GM04504 (cell line): Measurements from ENCODE around the gene IGFALS.
"Not testable (repeated sequence)": the region's sequence is repeated elsewhere in the genome, so short reads cannot be mapped to it uniquely, and the experiment has no call there.

ENCODE experiments used
- DNase-seq: peaks from one replicate; pipeline ENCODE4 v3.0.0-alpha.2; 2012; ENCODE audit warnings: low read depth

IGFALS gene

GRCh38 chr16:1818204-1818872 lies 24.8 kb upstream of the IGFALS start:
- DNase-seq, result no peak

DNA sequence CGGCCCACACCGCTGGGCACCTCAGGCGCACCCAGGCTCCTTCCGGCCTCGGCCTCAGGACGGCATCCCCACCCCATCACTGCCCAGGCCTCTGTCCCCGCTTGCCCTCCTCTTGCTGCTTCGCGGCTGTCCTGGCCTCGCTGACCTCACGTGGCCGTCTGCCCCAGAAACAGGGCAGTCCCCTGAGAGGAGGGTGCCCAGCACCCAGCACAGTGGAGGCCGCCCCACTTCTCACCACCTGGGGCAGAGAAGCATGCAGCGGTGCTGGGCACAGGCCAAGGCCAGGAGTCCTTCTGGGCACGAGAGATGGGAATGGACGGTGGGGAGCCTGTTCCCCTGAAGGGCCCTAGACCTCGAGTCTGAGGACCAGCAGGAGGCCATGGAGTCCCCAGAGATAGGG lies 24.2 kb upstream of the IGFALS start:
- no peak for DNase-seq

- DNase-seq, result no peak
These were observed 23.7 kb upstream of the IGFALS start for GRCh38 chr16:1817276-1817589.

GRCh38 chr16:1816396-1817275 lies 23.1 kb upstream of the IGFALS start:
- no peak for DNase-seq

GRCh38 chr16:1815461-1815860 lies 22.0 kb upstream of the IGFALS start:
- DNase-seq, result no peak

DNA sequence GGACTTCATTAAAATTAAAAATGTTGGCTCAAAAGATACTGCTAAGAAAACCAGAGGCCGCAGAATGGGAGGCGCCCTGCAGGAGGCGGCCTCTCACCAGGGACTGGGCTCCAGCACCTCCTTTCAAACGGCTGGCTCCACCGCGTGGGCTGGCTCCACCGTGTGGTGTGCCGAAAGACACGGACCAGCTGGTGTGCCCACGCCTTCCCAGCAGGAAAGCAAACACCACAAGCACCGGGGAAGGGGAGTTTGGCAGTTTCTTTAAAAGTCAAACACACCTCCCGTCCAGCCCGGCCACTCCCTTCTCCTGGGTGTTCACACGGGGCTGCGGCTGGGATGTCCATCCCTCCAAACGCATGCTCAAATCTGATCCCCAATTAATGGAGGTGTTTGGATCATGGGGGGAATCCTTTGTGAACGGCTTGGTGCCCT lies 19.2 kb upstream of the IGFALS start:
- no peak for DNase-seq

GRCh38 chr16:1810536-1810935 lies 17.0 kb upstream of the IGFALS start:
- no peak for DNase-seq

DNA sequence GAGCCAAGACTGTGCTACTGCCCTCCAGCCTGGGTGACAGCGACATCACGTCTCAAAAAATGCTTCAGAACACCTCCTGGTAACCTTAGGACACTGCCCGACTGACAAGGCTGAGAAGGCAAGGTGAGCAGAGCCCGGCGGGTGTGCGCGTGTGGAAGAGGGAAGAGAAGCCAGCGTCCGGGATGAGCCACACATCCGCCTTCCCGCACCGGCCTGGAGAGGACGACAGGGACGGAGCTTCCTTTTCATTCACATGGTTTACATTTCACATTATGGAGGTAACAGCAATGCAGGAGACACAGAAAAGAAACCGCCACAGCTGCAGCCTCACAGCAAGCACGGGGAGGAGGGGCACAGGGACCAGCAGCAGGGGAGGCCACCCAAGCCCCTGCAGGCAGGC lies 16.6 kb upstream of the IGFALS start:
- no peak for DNase-seq

- no peak for DNase-seq
These were observed 15.8 kb upstream of the IGFALS start for GRCh38 chr16:1809281-1809801.

- no peak for DNase-seq
These were observed 15.2 kb upstream of the IGFALS start for GRCh38 chr16:1808691-1809090.

DNA sequence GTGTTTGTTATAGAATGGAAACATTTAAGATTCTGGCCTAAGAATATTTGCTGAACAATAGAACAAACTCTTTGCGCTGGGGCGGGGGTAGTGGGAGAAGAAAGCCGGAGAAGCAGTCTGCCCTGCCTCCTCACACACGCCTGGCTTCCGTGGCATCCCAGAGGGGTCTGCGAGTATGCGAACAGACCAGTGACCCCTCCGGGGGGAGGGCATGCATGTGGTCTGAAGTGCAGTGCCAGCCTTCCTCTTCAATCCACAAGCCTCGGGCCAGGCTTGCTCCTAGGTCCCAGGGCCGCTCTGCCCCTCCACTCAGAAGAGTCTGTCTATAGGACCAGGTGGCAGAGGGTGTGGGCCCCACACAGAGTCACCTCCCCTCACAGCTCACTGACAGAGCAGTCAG lies 14.1 kb upstream of the IGFALS start:
- no peak for DNase-seq

DNA sequence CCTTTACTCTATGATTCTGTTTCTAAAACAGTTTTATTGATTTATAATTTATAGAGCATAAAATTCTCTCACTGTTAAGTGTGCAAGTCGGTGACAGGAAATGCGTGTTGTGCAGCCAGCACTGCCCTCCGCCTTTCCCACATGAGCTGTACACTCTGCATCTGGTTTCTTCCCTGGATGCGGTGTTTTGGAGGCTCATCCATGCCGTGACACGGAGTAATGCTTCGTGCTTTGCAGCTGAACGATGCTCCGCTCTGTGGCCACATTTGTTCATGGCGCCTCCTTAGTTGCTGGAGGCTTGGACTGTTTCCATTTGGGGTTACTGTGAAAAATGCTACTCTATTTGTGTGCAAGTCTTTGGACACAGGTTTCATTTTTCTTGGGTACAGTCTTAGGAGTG lies 7.2 kb upstream of the IGFALS start:
- DNase-seq, result peak; percentile 87

DNA sequence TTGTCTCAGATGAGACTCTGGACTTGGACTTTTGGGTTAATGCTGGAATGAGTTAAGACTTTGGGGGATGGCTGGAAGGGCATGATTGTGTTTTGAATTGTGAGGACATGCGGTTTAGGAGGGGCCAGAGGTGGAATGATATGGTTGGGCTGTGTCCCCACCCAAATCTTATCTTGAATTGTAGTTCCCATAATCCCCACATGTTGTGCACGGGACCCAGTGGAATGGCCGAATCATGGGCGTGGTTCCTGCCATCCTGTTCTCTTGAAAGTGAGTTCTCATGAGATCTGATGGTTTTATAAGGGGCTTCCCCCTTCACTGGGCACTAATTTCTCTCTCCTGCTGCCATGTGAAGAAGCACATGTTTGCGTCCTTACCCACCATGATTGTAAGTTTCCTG lies 5.8 kb upstream of the IGFALS start:
- not testable (repeated sequence) for DNase-seq

GRCh38 chr16:1794908-1795666 lies 1.6 kb upstream of the IGFALS start:
- DNase-seq, result no peak

DNA sequence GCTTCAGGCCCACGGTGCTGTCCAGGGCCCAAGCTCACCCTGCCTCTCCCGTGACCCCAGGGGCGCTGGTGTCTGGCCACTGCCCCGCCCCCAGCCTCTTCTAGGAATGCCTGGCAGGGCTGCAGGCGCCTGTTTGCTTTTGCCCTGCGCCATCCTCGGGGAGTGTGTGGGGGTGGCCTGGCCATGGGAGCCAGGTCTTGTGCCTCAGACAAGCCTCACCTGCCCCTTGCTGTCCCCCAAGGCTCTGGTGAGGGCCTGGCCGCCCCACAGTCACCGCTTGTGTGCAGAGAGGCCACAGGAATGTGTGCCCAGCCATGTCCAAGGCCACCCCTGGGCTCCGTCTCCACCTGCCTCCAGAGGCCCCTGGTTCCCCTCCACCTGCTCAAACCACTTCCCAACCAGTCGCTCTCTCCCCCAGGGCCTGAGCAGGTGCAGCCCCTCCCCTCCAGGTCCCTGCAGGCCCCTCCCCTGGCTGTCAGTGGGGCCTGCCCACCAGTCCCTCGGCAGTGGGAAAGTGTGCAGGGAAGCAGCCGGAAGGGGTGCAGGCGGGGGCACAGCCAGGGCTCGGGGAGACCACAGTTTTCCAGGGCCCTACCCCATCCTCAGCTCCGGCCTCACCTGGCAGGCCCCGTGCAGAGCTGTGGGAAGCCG lies 841 bp upstream of the IGFALS start:
- DNase-seq, result no peak

- DNase-seq, result no peak
These were observed 498 bp downstream of the IGFALS start for GRCh38 chr16:1792836-1793577.

GRCh38 chr16:1791943-1792812 lies 1.3 kb downstream of the IGFALS start:
- no peak for DNase-seq

DNA sequence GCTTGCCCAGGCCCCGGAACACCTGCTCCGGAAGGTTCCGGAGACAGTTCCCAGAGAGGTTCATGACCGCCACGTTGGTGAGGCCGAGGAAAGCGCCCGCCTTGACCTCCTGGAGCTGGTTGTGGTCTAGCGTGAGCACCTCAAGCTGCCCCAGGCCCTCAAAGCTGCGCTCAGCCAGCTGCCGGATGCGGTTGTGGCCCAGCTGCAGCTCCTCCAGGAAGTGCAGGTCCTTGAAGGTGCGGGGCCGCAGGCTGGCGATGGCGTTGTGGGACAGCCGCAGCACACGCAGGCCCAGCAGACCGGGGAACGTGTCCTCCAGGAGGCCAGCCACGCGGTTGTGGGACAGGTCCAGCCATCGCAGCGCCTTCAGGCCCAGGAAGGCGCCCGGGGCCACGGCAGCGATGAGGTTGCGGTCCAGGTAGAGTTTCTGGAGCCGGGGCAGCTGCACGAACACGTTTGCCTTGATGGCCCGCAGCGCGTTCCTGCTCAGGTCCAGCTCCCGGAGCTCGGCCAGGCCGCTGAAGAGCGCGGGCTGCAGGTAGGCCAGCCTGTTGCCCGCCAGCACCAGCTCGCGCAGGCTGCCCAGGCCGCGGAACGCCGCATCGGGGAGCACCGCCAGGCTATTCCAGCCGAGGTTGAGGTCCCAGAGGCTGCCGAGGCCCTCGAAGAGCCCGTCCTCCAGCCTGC lies 2.1 kb downstream of the IGFALS start:
- DNase-seq, result no peak

DNA sequence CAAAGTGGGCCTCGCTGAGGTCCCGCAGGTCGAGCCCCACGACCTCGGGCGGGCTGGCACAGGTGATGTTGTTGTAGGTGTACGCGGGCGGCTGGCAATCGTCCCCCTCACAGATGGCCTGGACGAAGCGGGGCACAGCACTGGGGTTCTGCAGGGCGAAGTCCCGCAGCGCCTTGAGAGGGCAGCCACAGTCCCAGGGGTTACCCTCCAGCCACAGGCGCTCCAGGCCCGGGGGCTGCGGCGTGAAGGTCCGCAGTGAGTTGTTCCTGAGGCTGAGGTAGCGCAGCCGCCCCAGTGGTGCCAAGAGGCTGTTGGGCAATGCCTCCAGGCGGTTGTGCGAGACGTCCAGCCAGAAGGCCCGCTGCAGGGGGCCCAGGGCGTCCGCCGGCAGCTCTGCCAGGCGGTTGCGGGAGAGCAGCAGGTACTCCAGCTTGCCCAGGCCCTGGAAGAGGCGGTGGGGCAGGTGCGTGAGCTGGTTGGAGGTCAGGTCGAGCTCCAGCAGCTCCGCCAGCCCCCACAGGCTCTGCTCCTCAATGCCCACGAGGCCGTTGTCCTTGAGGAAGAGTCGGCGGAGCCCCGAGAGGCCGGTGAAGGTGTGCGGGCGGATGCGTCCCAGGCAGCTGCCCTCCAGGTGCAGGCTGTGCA lies 2.8 kb downstream of the IGFALS start:
- no peak for DNase-seq
